Measurements from ENCODE around the gene TAS1R2. TPM values are rescaled to one million over a fixed set of nuclear protein-coding genes. Genes with fewer than 3 reads are reported as not detected.

The TAS1R2 gene
- total RNA-seq, 1 donor from 2014 or later = not detected

- Histone ChIP-seq H3K9ac (peak overlapping the region; percentile 9), H4K20me1 (ENCODE audit: low read depth) (peaks cover 10% of the 10 kb centered on the region), H3K27ac (no peak overlapping the region), H3K4me2 (peak overlapping the region; percentile 93), H3K4me1 (peaks cover 18% of the 10 kb centered on the region), H3K36me3 (no peaks in the 10 kb centered on the region), H3K4me3 (peak overlapping the region; percentile 80), H2AFZ (replicated peaks) (peak overlapping the region; percentile 84), H3K9me3 (ENCODE audit: low read depth) (no peaks in the 10 kb centered on the region), H3K27me3 (peaks cover 7% of the 10 kb centered on the region), H3K79me2 (ENCODE audit: low read depth) (peaks cover 15% of the 10 kb centered on the region), H3F3A (ENCODE audit: low read depth) (peaks cover 5% of the 10 kb centered on the region)
- DNase-seq (ENCODE audit: low spot score) = no peak
- Mint-ChIP-seq H3K4me1 (peaks cover 23% of the 10 kb centered on the region), H3K27ac (no peak overlapping the region), H3K9me3 (no peaks in the 10 kb centered on the region), H3K27me3 (ENCODE audit: insufficient read depth, low read depth) (peaks cover 7% of the 10 kb centered on the region), H3K36me3 (no peaks in the 10 kb centered on the region), H3K4me3 (peak overlapping the region; percentile 93)
- TF ChIP-seq EZH2 (IDR thresholded peaks at IDR 0.05) (no peak), CTCF (IDR thresholded peaks at IDR 0.05) (no peak), EZH2phosphoT487 (IDR thresholded peaks at IDR 0.05) (no peak)
Observed at GRCh38 chr1:18903291-18903756, 43.9 kb upstream of the TAS1R2 start.

- H3K4me1 Mint-ChIP-seq = peaks cover 18% of the 10 kb centered on the region
- peak; percentile 98 for DNase-seq (ENCODE audit: low spot score)
- peaks cover 5% of the 10 kb centered on the region for H3K27me3 Mint-ChIP-seq (ENCODE audit: insufficient read depth, low read depth)
- H3K4me2 ChIP-seq = peak within 1 kb of the TSS; percentile 93
- peak within 1 kb of the TSS; percentile 80 for H3K4me3 ChIP-seq
- H2AFZ ChIP-seq (replicated peaks) = peak within 1 kb of the TSS; percentile 98
- peaks cover 14% of the 10 kb centered on the region for H3K4me1 ChIP-seq
- peak within 1 kb of the TSS; percentile 98 for H3K4me3 Mint-ChIP-seq
- H3K36me3 Mint-ChIP-seq = no peaks in the 10 kb centered on the region
- peaks cover 7% of the 10 kb centered on the region for H3K27me3 ChIP-seq
- H3F3A ChIP-seq (ENCODE audit: low read depth) = peaks cover 5% of the 10 kb centered on the region
- H3K27ac Mint-ChIP-seq = peak within 1 kb of the TSS; percentile 100
- peak within 1 kb of the TSS; percentile 94 for H3K27ac ChIP-seq
- H3K9me3 Mint-ChIP-seq = no peaks in the 10 kb centered on the region
- H3K9me3 ChIP-seq (ENCODE audit: low read depth) = no peaks in the 10 kb centered on the region
- H3K79me2 ChIP-seq (ENCODE audit: low read depth) = peaks cover 15% of the 10 kb centered on the region
- peak within 1 kb of the TSS; percentile 95 for H3K9ac ChIP-seq
- peaks cover 10% of the 10 kb centered on the region for H4K20me1 ChIP-seq (ENCODE audit: low read depth)
- TF ChIP-seq EZH2phosphoT487 (IDR thresholded peaks at IDR 0.05) = no peak
- no peak for TF ChIP-seq CTCF (IDR thresholded peaks at IDR 0.05)
- no peak for TF ChIP-seq EZH2 (IDR thresholded peaks at IDR 0.05)
- no peaks in the 10 kb centered on the region for H3K36me3 ChIP-seq
Observed at GRCh38 chr1:18902523-18903290, 43.2 kb upstream of the TAS1R2 start, which contains the start of gene ALDH4A1. ALDH4A1 (minus strand) TSS chr1:18902555; CDS start chr1:18902523, 32 bp downstream.

GRCh38 chr1:18901952-18902522 is 42.6 kb upstream of the TAS1R2 start:
- TF ChIP-seq EZH2 (IDR thresholded peaks at IDR 0.05) = no peak
- TF ChIP-seq EZH2phosphoT487 (IDR thresholded peaks at IDR 0.05) = no peak
- no peak for TF ChIP-seq CTCF (IDR thresholded peaks at IDR 0.05)
- peaks cover 13% of the 10 kb centered on the region for H3K4me1 Mint-ChIP-seq
- H3K36me3 Mint-ChIP-seq = no peaks in the 10 kb centered on the region
- peak overlapping the region; percentile 80 for H3K4me3 ChIP-seq
- H3K27ac ChIP-seq = no peak overlapping the region
- peak overlapping the region; percentile 95 for H3K27ac Mint-ChIP-seq
- peak overlapping the region; percentile 98 for H3K4me3 Mint-ChIP-seq
- no peaks in the 10 kb centered on the region for H3K9me3 Mint-ChIP-seq
- H3K4me2 ChIP-seq = peak overlapping the region; percentile 93
- peaks cover 14% of the 10 kb centered on the region for H3K4me1 ChIP-seq
- peaks cover 7% of the 10 kb centered on the region for H3K27me3 ChIP-seq
- peak overlapping the region; percentile 98 for H2AFZ ChIP-seq (replicated peaks)
- H4K20me1 ChIP-seq (ENCODE audit: low read depth) = peaks cover 10% of the 10 kb centered on the region
- no peak for DNase-seq (ENCODE audit: low spot score)
- peak overlapping the region; percentile 95 for H3K9ac ChIP-seq
- peaks cover 15% of the 10 kb centered on the region for H3K79me2 ChIP-seq (ENCODE audit: low read depth)
- H3F3A ChIP-seq (ENCODE audit: low read depth) = peaks cover 5% of the 10 kb centered on the region
- H3K27me3 Mint-ChIP-seq (ENCODE audit: insufficient read depth, low read depth) = peaks cover 5% of the 10 kb centered on the region
- no peaks in the 10 kb centered on the region for H3K36me3 ChIP-seq
- no peaks in the 10 kb centered on the region for H3K9me3 ChIP-seq (ENCODE audit: low read depth)

Measured in neural progenitor cell (in vitro differentiated cells).